Natural killer cell (primary cell): ENCODE results near the gene SPRED3. TPM values are rescaled to one million over a fixed set of nuclear protein-coding genes. Genes with fewer than 3 reads are reported as not detected.

ENCODE experiments used
- ATAC-seq, 3 donors: fragments of 150-1000 bp in 2 of 3; fragments of 200-7000 bp in 1 of 3; cut with Tn5 transposase; 1 replicate in 1 of 3; 2 replicates in 2 of 3; pipeline ENCODE4 v1.10.0; 2021; ENCODE audit warnings: mild to moderate bottlenecking in 2 of 3, moderate library complexity in 2 of 3
- DNase-seq, 2 donors: peaks; one replicate each; pipeline versions ENCODE4 v3.0.0 to v3.0.0-alpha.2; 2013 to 2021; ENCODE audit warnings: mixed read lengths in 1 of 2
- H3K27ac ChIP-seq: one replicate; pipeline ENCODE4 v1.5.1; 2013; ENCODE audit warnings: mild to moderate bottlenecking, low read length
- H3K27me3 ChIP-seq: one replicate; pipeline ENCODE4 v1.6.1; 2013; ENCODE audit warnings: low read length; ENCODE audit not compliant: control insufficient read depth, insufficient read depth
- H3K36me3 ChIP-seq: one replicate; pipeline ENCODE4 v1.6.1; 2013; ENCODE audit warnings: low read length; ENCODE audit not compliant: control insufficient read depth, insufficient read depth
- H3K4me1 ChIP-seq: one replicate; pipeline ENCODE4 v1.6.1; 2013; ENCODE audit warnings: low read length; ENCODE audit not compliant: control insufficient read depth, insufficient read depth
- H3K4me3 ChIP-seq: one replicate; pipeline ENCODE4 v1.5.1; 2013; ENCODE audit warnings: low read length
- H3K9me3 ChIP-seq: one replicate; pipeline ENCODE4 v1.6.1; 2013; ENCODE audit warnings: low read length; ENCODE audit not compliant: control insufficient read depth, insufficient read depth
- H3K27ac Mint-ChIP-seq, 2 donors: one replicate each; pipeline ENCODE4 v1.8.0; 2022; ENCODE audit warnings: mild to moderate bottlenecking in 2 of 2, mixed read lengths in 2 of 2, moderate library complexity in 1 of 2
- H3K27me3 Mint-ChIP-seq, 2 donors: one replicate each; pipeline ENCODE4 v1.8.0; 2022; ENCODE audit warnings: low read depth in 2 of 2, mixed read lengths in 2 of 2
- H3K36me3 Mint-ChIP-seq: one replicate; pipeline ENCODE4 v1.8.0; 2022; ENCODE audit warnings: mixed read lengths
- H3K4me1 Mint-ChIP-seq, 2 donors: one replicate each; pipeline ENCODE4 v1.8.0; 2022; ENCODE audit warnings: mixed read lengths in 2 of 2
- H3K4me3 Mint-ChIP-seq: one replicate; pipeline ENCODE4 v1.8.0; 2022; ENCODE audit warnings: mild to moderate bottlenecking, moderate library complexity, mixed read lengths
- H3K9me3 Mint-ChIP-seq, 2 donors: one replicate each; pipeline ENCODE4 v1.8.0; 2022; ENCODE audit warnings: mixed read lengths in 2 of 2
- WGBS: methylation state at CpG from one replicate; pipeline ENCODE4 v1.1.7; 2013; ENCODE audit warnings: missing lambda C conversion rate; ENCODE audit not compliant: insufficient coverage; 5-methylcytosine and 5-hydroxymethylcytosine counted together
- intact Hi-C: fragments of 100-400 bp; cut with micrococcal nuclease; formaldehyde crosslinking; loops from one replicate; pipeline ENCODE4 v1.14.2; 2022
- total RNA-seq, 4 donors: library from RNA; stranded (reverse); fragments of 120-200 nt in 1 of 4; gene quantifications; one replicate each; pipeline versions ENCODE4 v1.2.3 to v1.2.4, GENCODE V29; 2013 to 2022
- TF ChIP-seq, protein P1 (sequence below): fragments of 200-600 bp; IDR thresholded peaks from one replicate; pipeline ENCODE4 v1.8.0; 2022; ENCODE audit warnings: antibody characterized with exemption

SPRED3 gene
- total RNA-seq, 3 donors from 2014 or later (not counting 1 experiment from before 2014, with no cell fraction given), result 1.1 to 4.2 (median 1.3) TPM

DNA sequence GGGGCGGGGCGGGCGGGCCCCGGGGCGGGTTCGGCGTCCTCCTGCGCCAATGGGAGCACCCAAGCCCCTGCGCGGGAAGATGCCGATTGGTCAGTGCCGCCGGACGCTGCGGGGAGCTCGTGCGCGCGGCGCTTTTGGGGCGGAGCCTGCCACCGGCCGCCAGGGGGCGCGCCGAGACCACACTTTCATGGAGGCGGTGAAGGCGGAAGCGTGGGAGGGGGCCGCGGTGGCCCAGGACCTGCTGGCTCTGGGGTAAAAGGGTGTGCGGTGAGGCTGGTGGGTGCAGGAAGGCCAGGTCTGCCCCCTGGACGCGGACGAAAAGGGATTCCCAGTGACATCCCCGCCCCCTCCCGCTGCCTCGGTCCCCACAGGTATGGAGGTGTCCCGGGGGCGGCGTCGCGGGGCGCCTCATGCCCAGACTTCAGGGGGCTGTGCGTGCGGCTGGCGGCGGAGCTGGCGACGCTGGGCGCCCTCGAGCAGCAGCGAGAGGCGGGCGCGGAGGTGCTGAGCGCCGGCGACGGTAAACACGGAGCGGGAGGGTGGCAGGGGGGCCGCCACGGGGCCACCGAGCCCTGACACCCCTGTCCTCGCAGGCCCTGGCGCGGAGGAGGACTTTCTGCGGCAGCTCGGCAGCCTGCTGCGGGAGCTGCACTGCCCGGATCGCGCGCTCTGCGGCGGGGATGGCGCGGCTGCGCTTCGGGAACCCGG, 14.6 kb downstream of the SPRED3 start, which contains the start of gene FAM98C:
Gene FAM98C, plus strand, starts transcription at position 127 of the 708 bp plus-strand sequence. Its CDS starts 61 bp downstream, at position 188.
- peaks cover 12 to 16% of the 10 kb centered on the region in 2 donors for H3K27me3 Mint-ChIP-seq
- H3K4me1 Mint-ChIP-seq, result peaks cover 10 to 19% of the 10 kb centered on the region in 2 donors
- under 1% methylated on average over 82 of the region's 82 CpGs for WGBS
- intact Hi-C loops, result loop anchor here (1.0 to 5.0 kb wide), 4 partner anchors 28 to 528 kb away; partner anchors contain the start of genes MRPS12, PSMD8 and SARS2
- H3K27me3 ChIP-seq, result peaks cover 3% of the 10 kb centered on the region
- no peaks in the 10 kb centered on the region for H3K36me3 Mint-ChIP-seq
- H3K36me3 ChIP-seq, result peaks cover 17% of the 10 kb centered on the region
- peaks cover 16% of the 10 kb centered on the region for H3K4me1 ChIP-seq
- H3K9me3 ChIP-seq, result no peaks in the 10 kb centered on the region
- peak within 1 kb of the TSS; percentile 84 for H3K27ac ChIP-seq
- H3K4me3 ChIP-seq, result peak within 1 kb of the TSS; percentile 93
- DNase-seq (peak; percentile 99), ATAC-seq (peak; percentile 95 to 99 (median 96))
- H3K4me3 Mint-ChIP-seq, result peak within 1 kb of the TSS; percentile 97
- TF ChIP-seq, protein P1, sequence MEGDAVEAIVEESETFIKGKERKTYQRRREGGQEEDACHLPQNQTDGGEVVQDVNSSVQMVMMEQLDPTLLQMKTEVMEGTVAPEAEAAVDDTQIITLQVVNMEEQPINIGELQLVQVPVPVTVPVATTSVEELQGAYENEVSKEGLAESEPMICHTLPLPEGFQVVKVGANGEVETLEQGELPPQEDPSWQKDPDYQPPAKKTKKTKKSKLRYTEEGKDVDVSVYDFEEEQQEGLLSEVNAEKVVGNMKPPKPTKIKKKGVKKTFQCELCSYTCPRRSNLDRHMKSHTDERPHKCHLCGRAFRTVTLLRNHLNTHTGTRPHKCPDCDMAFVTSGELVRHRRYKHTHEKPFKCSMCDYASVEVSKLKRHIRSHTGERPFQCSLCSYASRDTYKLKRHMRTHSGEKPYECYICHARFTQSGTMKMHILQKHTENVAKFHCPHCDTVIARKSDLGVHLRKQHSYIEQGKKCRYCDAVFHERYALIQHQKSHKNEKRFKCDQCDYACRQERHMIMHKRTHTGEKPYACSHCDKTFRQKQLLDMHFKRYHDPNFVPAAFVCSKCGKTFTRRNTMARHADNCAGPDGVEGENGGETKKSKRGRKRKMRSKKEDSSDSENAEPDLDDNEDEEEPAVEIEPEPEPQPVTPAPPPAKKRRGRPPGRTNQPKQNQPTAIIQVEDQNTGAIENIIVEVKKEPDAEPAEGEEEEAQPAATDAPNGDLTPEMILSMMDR, result peak; percentile 100
- peak within 1 kb of the TSS; percentile 86 to 95 for H3K27ac Mint-ChIP-seq
- H3K9me3 Mint-ChIP-seq, result no peaks in the 10 kb centered on the region

DNA sequence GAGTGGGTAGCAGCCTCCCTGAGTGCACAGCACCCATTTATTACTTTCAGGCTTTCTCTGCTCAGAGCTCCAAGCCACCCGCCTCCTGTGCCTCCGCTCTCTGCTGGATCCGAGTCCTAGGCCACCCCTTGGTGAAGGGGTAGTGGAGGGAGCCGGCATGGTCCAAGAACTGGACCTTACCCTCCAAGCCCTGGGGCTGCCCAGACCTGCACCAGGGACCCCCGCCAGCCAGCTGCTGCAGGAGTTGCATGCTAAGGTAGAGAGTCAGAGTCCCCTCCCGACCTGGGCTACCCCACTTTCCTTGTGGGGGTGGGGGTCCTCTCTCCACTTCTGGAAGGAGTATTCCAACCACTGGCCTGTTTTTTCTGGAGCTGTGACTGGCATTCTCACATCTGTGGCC, 16.4 kb downstream of the SPRED3 start:
- intact Hi-C loops, result loop anchor here (5.0 kb wide), 1 partner anchor 102 kb away; no protein-coding TSS in a partner anchor
- Histone ChIP-seq H3K36me3 (peaks cover 17% of the 10 kb centered on the region), H3K4me3 (no peak overlapping the region), H3K4me1 (peaks cover 16% of the 10 kb centered on the region), H3K27ac (no peak overlapping the region), H3K27me3 (no peaks in the 10 kb centered on the region), H3K9me3 (no peaks in the 10 kb centered on the region)
- H3K4me1 Mint-ChIP-seq, result peaks cover 10 to 19% of the 10 kb centered on the region in 2 donors
- WGBS, result 98% methylated on average over 6 of the region's 6 CpGs
- H3K9me3 Mint-ChIP-seq, result no peaks in the 10 kb centered on the region
- TF ChIP-seq, protein P1, result no peak
- peak overlapping the region; percentile 16 to 95 for H3K27ac Mint-ChIP-seq
- no peaks in the 10 kb centered on the region for H3K36me3 Mint-ChIP-seq
- DNase-seq (no peak), ATAC-seq (no peak)
- peaks cover 5 to 7% of the 10 kb centered on the region in 2 donors for H3K27me3 Mint-ChIP-seq
- H3K4me3 Mint-ChIP-seq, result peak overlapping the region; percentile 68

DNA sequence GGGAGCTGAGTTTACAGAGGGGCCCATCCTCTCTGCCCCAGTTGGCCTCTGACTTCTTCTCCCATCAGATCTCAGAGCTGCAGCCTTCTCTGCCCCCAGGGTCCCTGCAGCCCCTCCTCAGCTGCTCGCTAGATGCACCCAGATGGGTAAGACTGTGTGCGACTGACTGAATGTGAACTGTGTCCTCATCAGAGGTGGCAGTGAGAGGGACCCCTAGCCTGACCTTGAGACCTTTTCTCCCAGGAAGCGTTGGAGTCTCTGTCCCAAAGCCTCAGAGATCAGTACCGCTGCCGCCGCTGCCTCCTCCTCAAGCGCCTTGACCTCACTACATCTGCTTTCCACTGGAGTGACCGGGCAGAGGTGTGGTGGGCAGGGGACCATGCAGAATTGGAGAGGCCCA, 16.8 kb downstream of the SPRED3 start:
- no peak for DNase-seq
- H3K9me3 Mint-ChIP-seq, result no peaks in the 10 kb centered on the region
- Histone ChIP-seq H3K4me1 (peaks cover 16% of the 10 kb centered on the region), H3K27me3 (no peaks in the 10 kb centered on the region), H3K27ac (no peak overlapping the region), H3K9me3 (no peaks in the 10 kb centered on the region), H3K4me3 (no peak overlapping the region), H3K36me3 (peaks cover 17% of the 10 kb centered on the region)
- WGBS, result 99% methylated on average over 8 of the region's 8 CpGs
- no peak for ATAC-seq
- TF ChIP-seq, protein P1, result no peak
- H3K4me3 Mint-ChIP-seq, result peak overlapping the region; percentile 28
- peaks cover 10 to 19% of the 10 kb centered on the region in 2 donors for H3K4me1 Mint-ChIP-seq
- peak overlapping the region in 1 of 2 donors; percentile 16 for H3K27ac Mint-ChIP-seq
- H3K36me3 Mint-ChIP-seq, result no peaks in the 10 kb centered on the region
- intact Hi-C loops, result no loop called here
- H3K27me3 Mint-ChIP-seq, result peaks cover 2 to 3% of the 10 kb centered on the region in 2 donors
